CD14-positive monocyte (primary cell): ENCODE measurements around the gene ZBTB17. TPM values are rescaled to one million over a fixed set of nuclear protein-coding genes. Genes with fewer than 3 reads are reported as not detected.

Experiments used
- DNase-seq, 3 donors: peaks; one replicate each; pipeline ENCODE4 v3.0.0-alpha.2; 2011 to 2022
- H2AFZ ChIP-seq: 2 replicates; pipeline ENCODE4 v1.6.0; 2012; ENCODE audit warnings: mild to moderate bottlenecking, low read depth, low read length, inconsistent platforms; ENCODE audit not compliant: insufficient read depth, poor library complexity, severe bottlenecking
- H3K27ac ChIP-seq, 2 donors: 1 replicate in 1 of 2; 2 replicates in 1 of 2; pipeline ENCODE4 v1.5.1; 2012 to 2013; ENCODE audit warnings: low read length in 2 of 2, control low read depth in 1 of 2, inconsistent platforms in 1 of 2, low read depth in 1 of 2, mild to moderate bottlenecking in 1 of 2
- H3K27me3 ChIP-seq, 2 donors: one replicate each; pipeline versions ENCODE4 v1.6.0 to v1.6.1; 2011 to 2013; ENCODE audit warnings: low read length in 2 of 2; ENCODE audit not compliant: control insufficient read depth in 2 of 2, insufficient read depth in 2 of 2
- H3K36me3 ChIP-seq, 2 donors: replicated peaks in 1 of 2; 1 replicate in 1 of 2; 2 replicates in 1 of 2; pipeline versions ENCODE4 v1.5.1 to v1.6.1; 2012 to 2013; ENCODE audit warnings: low read length in 2 of 2, control low read depth in 1 of 2, inconsistent platforms in 1 of 2, mild to moderate bottlenecking in 1 of 2; ENCODE audit not compliant: insufficient read depth in 2 of 2, control insufficient read depth in 1 of 2
- H3K4me1 ChIP-seq, 2 donors: 1 replicate in 1 of 2; 2 replicates in 1 of 2; pipeline versions ENCODE4 v1.5.1 to v1.6.1; 2012 to 2013; ENCODE audit warnings: low read length in 2 of 2, control low read depth in 1 of 2, inconsistent platforms in 1 of 2, mild to moderate bottlenecking in 1 of 2, moderate library complexity in 1 of 2; ENCODE audit not compliant: insufficient read depth in 2 of 2, control insufficient read depth in 1 of 2
- H3K4me2 ChIP-seq: replicated peaks from 2 replicates; pipeline ENCODE3; 2012; ENCODE audit warnings: low read length, moderate library complexity, mild to moderate bottlenecking; ENCODE audit not compliant: poor library complexity, severe bottlenecking; ENCODE audit errors: extremely low read depth
- H3K4me3 ChIP-seq, 3 experiments: fragments of 200-600 bp in 1 of 3; sonication (generic) in 1 of 3; replicated peaks in 1 of 3; 1 replicate in 2 of 3; 2 replicates in 1 of 3; pipeline ENCODE4 v1.5.1; 2011 to 2013; ENCODE audit warnings: low read length in 3 of 3, mild to moderate bottlenecking in 3 of 3, control low read depth in 2 of 3, low read depth in 2 of 3, inconsistent platforms in 1 of 3, moderate library complexity in 1 of 3
- H3K79me2 ChIP-seq: 2 replicates; pipeline ENCODE4 v1.6.0; 2012; ENCODE audit warnings: mild to moderate bottlenecking, control low read depth, inconsistent platforms, low read length, moderate library complexity; ENCODE audit not compliant: insufficient read depth
- H3K9ac ChIP-seq: 2 replicates; pipeline ENCODE4 v1.6.0; 2017; ENCODE audit warnings: low read length, mild to moderate bottlenecking; ENCODE audit not compliant: insufficient read depth, poor library complexity, severe bottlenecking
- H3K9me3 ChIP-seq, 2 donors: replicated peaks in 1 of 2; 1 replicate in 1 of 2; 2 replicates in 1 of 2; pipeline versions ENCODE4 v1.5.1 to v1.6.1; 2012 to 2013; ENCODE audit warnings: low read length in 2 of 2, control low read depth in 1 of 2; ENCODE audit not compliant: control insufficient read depth in 1 of 2, insufficient read depth in 1 of 2
- H4K20me1 ChIP-seq: 2 replicates; pipeline ENCODE4 v1.6.0; 2012; ENCODE audit warnings: mild to moderate bottlenecking, low read length, control low read depth, moderate library complexity; ENCODE audit not compliant: insufficient read depth
- H3K27ac Mint-ChIP-seq, 7 donors: one replicate each; pipeline ENCODE4 v1.8.0; 2020; ENCODE audit warnings: mild to moderate bottlenecking in 7 of 7, mixed read lengths in 7 of 7, moderate library complexity in 6 of 7, inconsistent platforms in 2 of 7
- H3K27me3 Mint-ChIP-seq, 3 donors: one replicate each; pipeline ENCODE4 v1.8.0; 2021 to 2022; ENCODE audit warnings: low read depth in 3 of 3, mild to moderate bottlenecking in 3 of 3, mixed read lengths in 3 of 3, moderate library complexity in 3 of 3, inconsistent platforms in 1 of 3
- H3K36me3 Mint-ChIP-seq, 2 donors: one replicate each; pipeline ENCODE4 v1.8.0; 2020; ENCODE audit warnings: mixed read lengths in 2 of 2, inconsistent platforms in 1 of 2, mild to moderate bottlenecking in 1 of 2
- H3K4me1 Mint-ChIP-seq: one replicate; pipeline ENCODE4 v1.8.0; 2020; ENCODE audit warnings: mild to moderate bottlenecking, mixed read lengths
- H3K4me3 Mint-ChIP-seq, 2 donors: one replicate each; pipeline ENCODE4 v1.8.0; 2020; ENCODE audit warnings: mild to moderate bottlenecking in 2 of 2, mixed read lengths in 2 of 2, moderate library complexity in 1 of 2
- H3K9me3 Mint-ChIP-seq, 7 donors: one replicate each; pipeline ENCODE4 v1.8.0; 2020 to 2022; ENCODE audit warnings: mixed read lengths in 7 of 7, mild to moderate bottlenecking in 6 of 7, moderate library complexity in 6 of 7, inconsistent platforms in 2 of 7
- WGBS: methylation state at CpG from one replicate; pipeline ENCODE4 v1.1.5; 2013; ENCODE audit warnings: missing lambda C conversion rate; ENCODE audit not compliant: insufficient coverage; 5-methylcytosine and 5-hydroxymethylcytosine counted together
- intact Hi-C, 2 donors: fragments of 100-400 bp; cut with micrococcal nuclease; formaldehyde crosslinking; loops; one replicate each; pipeline versions ENCODE4 v1.15.0 to v1.15.1; 2023
- polyA plus RNA-seq, 3 donors: library from polyadenylated mRNA; depleted of rRNA in 1 of 3; unstranded in 2 of 3; stranded (reverse) in 1 of 3; fragments of 300-500 nt in 2 of 3; fragments of >200 nt in 1 of 3; fragmentation: Illumina TruSeq in 2 of 3; gene quantifications; 1 replicate in 2 of 3; 2 replicates in 1 of 3; pipeline ENCODE4 v1.2.3, GENCODE V29; 2012 to 2021
- TF ChIP-seq, protein P1 (sequence below): fragments of 200-600 bp; IDR thresholded peaks from one replicate; pipeline ENCODE4 v1.8.0; 2022; ENCODE audit warnings: antibody characterized with exemption, mild to moderate bottlenecking

ZBTB17 gene
- polyA plus RNA-seq, 3 donors = 2.8 to 93.3 (median 7.6) TPM

DNA sequence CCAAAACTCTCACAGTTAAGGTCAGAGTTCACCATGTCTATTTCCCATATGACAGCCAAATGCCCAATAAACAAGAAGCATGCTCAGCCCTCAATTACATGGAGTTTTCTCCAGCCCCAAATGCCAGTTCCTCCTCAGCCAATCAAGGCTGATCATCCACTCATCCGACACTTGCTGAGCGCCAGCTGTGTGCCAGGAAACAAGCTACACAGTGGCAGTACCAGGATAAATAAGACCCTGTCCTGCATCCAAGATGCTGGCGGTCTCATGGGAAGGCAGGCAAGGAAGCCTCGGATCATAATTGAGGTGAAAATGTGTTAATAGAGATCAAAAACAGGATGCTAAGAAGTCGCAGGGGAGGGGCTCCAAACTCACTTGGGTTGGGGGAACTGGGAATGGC is 7.7 kb downstream of the ZBTB17 start:
- H3K4me3 Mint-ChIP-seq = no peak overlapping the region
- peaks cover 57 to 72% of the 10 kb centered on the region in 2 donors for H3K36me3 Mint-ChIP-seq
- peaks cover 23 to 36% of the 10 kb centered on the region in 2 donors for H3K4me1 ChIP-seq
- intact Hi-C loops = no loop called here
- H3K4me1 Mint-ChIP-seq = peaks cover 40% of the 10 kb centered on the region
- peaks cover 0 to 1% (median 0%) of the 10 kb centered on the region in 7 donors for H3K9me3 Mint-ChIP-seq
- H3K4me2 ChIP-seq = no peak overlapping the region
- TF ChIP-seq, protein P1, sequence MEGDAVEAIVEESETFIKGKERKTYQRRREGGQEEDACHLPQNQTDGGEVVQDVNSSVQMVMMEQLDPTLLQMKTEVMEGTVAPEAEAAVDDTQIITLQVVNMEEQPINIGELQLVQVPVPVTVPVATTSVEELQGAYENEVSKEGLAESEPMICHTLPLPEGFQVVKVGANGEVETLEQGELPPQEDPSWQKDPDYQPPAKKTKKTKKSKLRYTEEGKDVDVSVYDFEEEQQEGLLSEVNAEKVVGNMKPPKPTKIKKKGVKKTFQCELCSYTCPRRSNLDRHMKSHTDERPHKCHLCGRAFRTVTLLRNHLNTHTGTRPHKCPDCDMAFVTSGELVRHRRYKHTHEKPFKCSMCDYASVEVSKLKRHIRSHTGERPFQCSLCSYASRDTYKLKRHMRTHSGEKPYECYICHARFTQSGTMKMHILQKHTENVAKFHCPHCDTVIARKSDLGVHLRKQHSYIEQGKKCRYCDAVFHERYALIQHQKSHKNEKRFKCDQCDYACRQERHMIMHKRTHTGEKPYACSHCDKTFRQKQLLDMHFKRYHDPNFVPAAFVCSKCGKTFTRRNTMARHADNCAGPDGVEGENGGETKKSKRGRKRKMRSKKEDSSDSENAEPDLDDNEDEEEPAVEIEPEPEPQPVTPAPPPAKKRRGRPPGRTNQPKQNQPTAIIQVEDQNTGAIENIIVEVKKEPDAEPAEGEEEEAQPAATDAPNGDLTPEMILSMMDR = no peak
- H3K27me3 Mint-ChIP-seq = peaks cover 0 to 2% (median 0%) of the 10 kb centered on the region in 3 donors
- no CpG with 5 or more reads among the region's 5 CpGs for WGBS
- no peak overlapping the region for H3K27ac ChIP-seq
- H3K27me3 ChIP-seq = no peaks in the 10 kb centered on the region
- H3K4me3 ChIP-seq = no peak overlapping the region
- H3K9ac ChIP-seq = no peak overlapping the region
- H3K27ac Mint-ChIP-seq = peak overlapping the region in 2 of 7 donors; percentile 9 to 58
- H3K9me3 ChIP-seq = peaks cover 0 to 4% of the 10 kb centered on the region in 2 donors
- peaks cover 76% of the 10 kb centered on the region for H3K79me2 ChIP-seq
- peaks cover 59% of the 10 kb centered on the region for H4K20me1 ChIP-seq
- DNase-seq = no peak
- H2AFZ ChIP-seq = no peak overlapping the region
- peaks cover 35 to 48% of the 10 kb centered on the region in 2 donors for H3K36me3 ChIP-seq

DNA sequence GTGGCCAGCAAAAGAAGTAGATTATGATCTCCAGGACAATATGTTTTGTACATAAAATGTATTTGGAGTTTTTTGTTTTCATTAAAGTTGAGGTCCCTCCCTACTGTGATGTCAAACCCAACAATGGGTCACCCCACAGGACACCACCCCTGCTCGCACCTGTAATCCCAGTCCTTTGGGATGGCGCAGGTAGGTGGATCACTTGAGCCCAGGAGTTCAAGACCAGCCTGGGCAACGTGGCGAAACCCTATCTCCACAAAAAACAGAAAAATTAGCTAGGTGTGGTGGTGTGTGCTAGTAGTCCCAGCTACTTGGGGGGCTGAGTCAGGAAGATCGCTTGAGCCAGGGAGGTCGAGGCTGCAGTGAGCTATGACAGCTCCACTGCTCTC is 9.0 kb downstream of the ZBTB17 start:
- DNase-seq = no peak
- peaks cover 41% of the 10 kb centered on the region for H3K4me1 Mint-ChIP-seq
- H3K27me3 Mint-ChIP-seq = peaks cover 0 to 2% (median 0%) of the 10 kb centered on the region in 3 donors
- peaks cover 49 to 71% of the 10 kb centered on the region in 2 donors for H3K36me3 Mint-ChIP-seq
- TF ChIP-seq, protein P1 = no peak
- peaks cover 0 to 4% of the 10 kb centered on the region in 2 donors for H3K9me3 ChIP-seq
- H3K27ac Mint-ChIP-seq = peak overlapping the region in 5 of 7 donors; percentile 67 to 84 (median 75)
- H3K9ac ChIP-seq = no peak overlapping the region
- WGBS = 100% methylated on average over 1 of the region's 6 CpGs
- H3K4me3 ChIP-seq = no peak overlapping the region
- H2AFZ ChIP-seq = no peak overlapping the region
- H3K4me1 ChIP-seq = peaks cover 23 to 38% of the 10 kb centered on the region in 2 donors
- H4K20me1 ChIP-seq = peaks cover 61% of the 10 kb centered on the region
- H3K4me2 ChIP-seq = no peak overlapping the region
- intact Hi-C loops = loop anchor here in 1 of 2 donors (2.0 kb wide), 1 partner anchor 18 kb away; no protein-coding TSS in a partner anchor
- peaks cover 77% of the 10 kb centered on the region for H3K79me2 ChIP-seq
- no peak overlapping the region for H3K4me3 Mint-ChIP-seq
- peak overlapping the region in 1 of 2 donors; percentile 93 for H3K27ac ChIP-seq
- H3K9me3 Mint-ChIP-seq = peaks cover 0 to 1% (median 0%) of the 10 kb centered on the region in 7 donors
- H3K36me3 ChIP-seq = peaks cover 30 to 42% of the 10 kb centered on the region in 2 donors
- H3K27me3 ChIP-seq = no peaks in the 10 kb centered on the region
